ENCODE results near the gene CYP46A1.

DNA sequence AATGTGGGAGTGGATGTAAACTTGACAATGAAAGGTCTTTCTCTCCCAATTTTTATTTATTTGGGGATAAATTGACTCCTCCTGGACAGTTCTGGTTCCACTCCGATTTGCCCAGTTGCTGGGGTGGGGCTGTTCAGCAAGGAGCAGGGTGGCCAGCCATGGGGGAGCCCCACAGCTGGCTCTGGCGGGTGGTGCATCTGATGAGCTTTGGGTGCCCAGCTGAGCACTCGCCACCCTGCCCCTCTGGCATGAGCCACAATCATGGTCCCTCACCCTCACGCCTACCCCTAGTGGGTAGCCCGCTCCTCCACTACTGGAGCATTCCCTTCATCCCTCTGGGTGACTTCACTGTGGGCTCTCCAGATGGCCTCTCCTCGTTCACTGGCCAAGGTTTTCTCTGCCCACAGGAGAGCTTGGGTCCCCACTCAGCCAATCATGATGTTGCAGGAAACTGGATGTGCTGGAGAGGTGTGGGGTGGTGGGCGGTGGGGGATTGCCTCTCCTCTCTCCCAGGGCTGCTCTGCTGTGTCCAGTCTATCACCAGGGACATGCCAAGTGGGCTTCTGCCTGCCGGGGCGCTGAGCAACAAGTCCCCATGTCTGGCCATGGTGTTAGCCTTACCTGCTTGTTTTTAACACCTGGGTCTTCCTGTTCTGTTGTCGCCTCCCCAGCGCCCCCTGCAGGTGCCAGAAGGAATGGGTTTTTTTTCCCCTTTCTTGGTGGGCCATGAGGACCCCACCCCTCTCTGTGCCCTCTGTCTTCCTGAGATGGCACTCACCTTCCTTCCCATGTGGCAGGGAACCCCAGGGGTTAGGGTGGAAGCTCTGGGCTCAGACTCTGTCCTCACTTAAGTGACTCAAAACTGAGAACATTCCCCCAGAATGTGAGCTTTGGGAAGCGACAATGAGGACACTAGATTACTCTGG is 3.4 kb downstream of the CYP46A1 start:
- peak; percentile 39 to 61 for TF ChIP-seq CTCF (conservative IDR thresholded peaks at IDR 0.05 in 1 of 2, IDR thresholded peaks at IDR 0.05 in 1 of 2; ENCODE audit: low read depth in 1 of 2, low read length in 2 of 2)
- TF ChIP-seq EZH2 (IDR thresholded peaks at IDR 0.05; ENCODE audit: low read length, missing control alignments): no peak
